HepG2 (cell line): ENCODE data around the gene XAGE2.

Experiments used
- ATF3 ChIP-seq: sonication (generic); formaldehyde crosslinking; IDR thresholded peaks from 2 replicates; pipeline ENCODE4 v1.4.0; 2020; ENCODE audit warnings: missing genetic modification reagents
- ZNF878 ChIP-seq: sonication (generic); formaldehyde crosslinking; IDR thresholded peaks from 2 replicates; pipeline ENCODE4 v1.8.1; 2023; ENCODE audit warnings: mild to moderate bottlenecking, missing genetic modification reagents, moderate library complexity
- TF ChIP-seq, protein P1 (sequence below): sonication (generic); formaldehyde crosslinking; IDR thresholded peaks from 2 replicates; pipeline ENCODE4 v1.5.0; 2020; ENCODE audit warnings: mild to moderate bottlenecking, missing genetic modification reagents, moderate library complexity

DNA sequence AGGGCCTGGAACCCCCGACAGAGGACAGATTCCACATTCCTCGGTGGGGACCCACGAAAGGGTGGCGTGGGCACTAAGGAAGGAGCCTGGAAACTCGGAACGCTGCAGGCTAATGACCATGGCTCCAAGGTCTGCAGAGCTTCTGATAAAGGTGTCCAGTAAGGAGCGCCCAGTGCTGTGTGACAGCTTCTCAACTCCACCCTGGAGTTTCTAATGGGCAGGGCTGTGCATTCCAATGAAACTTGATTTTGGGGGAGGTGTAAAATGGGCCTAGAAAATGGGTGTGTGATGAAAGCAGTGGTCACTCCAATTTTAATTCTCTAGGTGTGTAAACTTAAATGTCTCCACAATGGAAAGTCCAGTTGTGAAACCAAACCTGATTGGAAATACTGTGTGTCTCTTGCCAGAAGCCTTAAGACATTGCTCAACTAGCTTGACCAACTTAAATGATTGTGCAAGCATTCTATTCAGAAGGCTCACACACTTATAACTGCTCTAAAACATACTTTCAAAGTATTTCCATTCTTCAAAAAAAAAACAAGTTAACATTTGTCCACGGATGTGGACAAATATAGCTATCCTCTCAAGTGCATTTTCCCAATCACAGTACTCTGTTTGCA lies 52.1 kb downstream of the XAGE2 start:
- no peak for TF ChIP-seq ZNF878
- TF ChIP-seq ATF3 (CRISPR knock-in tag): no peak
- TF ChIP-seq, protein P1, sequence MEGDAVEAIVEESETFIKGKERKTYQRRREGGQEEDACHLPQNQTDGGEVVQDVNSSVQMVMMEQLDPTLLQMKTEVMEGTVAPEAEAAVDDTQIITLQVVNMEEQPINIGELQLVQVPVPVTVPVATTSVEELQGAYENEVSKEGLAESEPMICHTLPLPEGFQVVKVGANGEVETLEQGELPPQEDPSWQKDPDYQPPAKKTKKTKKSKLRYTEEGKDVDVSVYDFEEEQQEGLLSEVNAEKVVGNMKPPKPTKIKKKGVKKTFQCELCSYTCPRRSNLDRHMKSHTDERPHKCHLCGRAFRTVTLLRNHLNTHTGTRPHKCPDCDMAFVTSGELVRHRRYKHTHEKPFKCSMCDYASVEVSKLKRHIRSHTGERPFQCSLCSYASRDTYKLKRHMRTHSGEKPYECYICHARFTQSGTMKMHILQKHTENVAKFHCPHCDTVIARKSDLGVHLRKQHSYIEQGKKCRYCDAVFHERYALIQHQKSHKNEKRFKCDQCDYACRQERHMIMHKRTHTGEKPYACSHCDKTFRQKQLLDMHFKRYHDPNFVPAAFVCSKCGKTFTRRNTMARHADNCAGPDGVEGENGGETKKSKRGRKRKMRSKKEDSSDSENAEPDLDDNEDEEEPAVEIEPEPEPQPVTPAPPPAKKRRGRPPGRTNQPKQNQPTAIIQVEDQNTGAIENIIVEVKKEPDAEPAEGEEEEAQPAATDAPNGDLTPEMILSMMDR: no peak
